HG03159 (cell line): ENCODE results near the gene RREB1.
"Not testable (repeated sequence)": the region's sequence is repeated elsewhere in the genome, so short reads cannot be mapped to it uniquely, and the experiment has no call there.

Experiments used
- ATAC-seq: cut with Tn5 transposase; IDR thresholded peaks from one replicate; pipeline ENCODE4 v1.9.1; 2021; ENCODE audit warnings: mild to moderate bottlenecking, moderate library complexity; ENCODE audit not compliant: unreplicated experiment

Gene RREB1

GRCh38 chr6:7257521-7258230 is 149.9 kb downstream of the RREB1 start:
- ATAC-seq, result no peak

- no peak for ATAC-seq
Measured at GRCh38 chr6:7258231-7258763, 150.5 kb downstream of the RREB1 start.

- ATAC-seq, result no peak
Measured at GRCh38 chr6:7260291-7261031, 152.7 kb downstream of the RREB1 start.

- ATAC-seq, result no peak
Measured at GRCh38 chr6:7261032-7261841, 153.5 kb downstream of the RREB1 start.

- ATAC-seq, result no peak
Measured at GRCh38 chr6:7261852-7262461, 154.2 kb downstream of the RREB1 start.

- ATAC-seq, result no peak
Measured at GRCh38 chr6:7262746-7263518, 155.2 kb downstream of the RREB1 start.

GRCh38 chr6:7263519-7263805 is 155.7 kb downstream of the RREB1 start:
- ATAC-seq, result not testable (repeated sequence)

GRCh38 chr6:7264041-7264440 is 156.3 kb downstream of the RREB1 start:
- ATAC-seq, result no peak

GRCh38 chr6:7264686-7265384 is 157.1 kb downstream of the RREB1 start:
- ATAC-seq, result no peak

- not testable (repeated sequence) for ATAC-seq
Measured at GRCh38 chr6:7265385-7265726, 157.6 kb downstream of the RREB1 start.

GRCh38 chr6:7267071-7267465 is 159.3 kb downstream of the RREB1 start:
- no peak for ATAC-seq

- no peak for ATAC-seq
Measured at GRCh38 chr6:7267466-7268091, 159.8 kb downstream of the RREB1 start.

- ATAC-seq, result no peak
Measured at GRCh38 chr6:7268362-7268761, 160.6 kb downstream of the RREB1 start.

GRCh38 chr6:7268816-7269555 is 161.2 kb downstream of the RREB1 start:
- ATAC-seq, result no peak

- no peak for ATAC-seq
Measured at GRCh38 chr6:7269816-7270215, 162.1 kb downstream of the RREB1 start.

GRCh38 chr6:7270320-7271204 is 162.8 kb downstream of the RREB1 start:
- ATAC-seq, result no peak

- no peak for ATAC-seq
Measured at GRCh38 chr6:7271205-7271534, 163.4 kb downstream of the RREB1 start.

GRCh38 chr6:7273709-7274108 is 165.9 kb downstream of the RREB1 start:
- no peak for ATAC-seq
